Measurements from ENCODE around the gene SEC24D. TPM values are rescaled to one million over a fixed set of nuclear protein-coding genes. Genes with fewer than 3 reads are reported as not detected.
A peak's percentile ranks its signal among the peaks of the same experiment; 100 is the strongest.

The SEC24D gene
- total RNA-seq, 1 experiment from 2014 or later, result 80.1 TPM

DNA sequence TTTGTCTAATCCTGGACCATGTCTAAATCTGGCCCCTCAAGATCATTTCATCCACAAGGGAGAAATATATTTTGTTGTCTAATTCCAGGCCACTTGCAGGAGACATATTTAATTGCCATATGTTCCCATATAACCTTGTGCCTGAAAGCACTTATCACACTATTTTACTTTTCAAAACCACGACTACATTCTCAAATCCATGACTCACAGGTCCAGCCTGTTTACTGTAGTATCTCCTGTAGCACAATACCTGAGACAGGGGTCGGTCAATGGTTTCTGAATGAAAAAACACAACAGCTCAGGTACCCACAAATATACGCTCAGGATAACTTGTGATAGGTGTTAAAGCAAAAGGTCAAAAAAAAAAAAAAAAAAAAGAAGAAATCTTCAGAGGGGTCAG lies 60.9 kb downstream of the SEC24D start:
- DNase-seq (ENCODE audit: low read depth), result peak; percentile 32

DNA sequence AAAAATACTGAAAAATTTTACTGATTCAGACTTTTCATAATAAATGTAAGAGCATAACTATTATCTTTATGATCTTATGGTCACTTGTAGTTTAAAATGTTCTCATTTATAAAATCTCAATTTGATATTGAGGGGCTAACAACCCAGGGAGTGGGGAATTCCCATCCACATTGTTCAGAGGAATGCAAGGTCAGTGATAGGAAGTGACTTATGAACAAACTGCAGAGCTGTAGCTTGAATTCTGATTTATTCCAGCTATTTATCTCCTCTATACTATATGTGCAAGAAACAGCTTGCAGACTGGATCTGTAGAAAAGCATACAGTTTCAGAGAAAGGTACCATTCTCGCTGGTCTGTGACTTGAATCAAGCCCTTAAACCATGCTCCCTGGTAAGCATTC lies 61.6 kb downstream of the SEC24D start:
- no peak for DNase-seq (ENCODE audit: low read depth)

DNA sequence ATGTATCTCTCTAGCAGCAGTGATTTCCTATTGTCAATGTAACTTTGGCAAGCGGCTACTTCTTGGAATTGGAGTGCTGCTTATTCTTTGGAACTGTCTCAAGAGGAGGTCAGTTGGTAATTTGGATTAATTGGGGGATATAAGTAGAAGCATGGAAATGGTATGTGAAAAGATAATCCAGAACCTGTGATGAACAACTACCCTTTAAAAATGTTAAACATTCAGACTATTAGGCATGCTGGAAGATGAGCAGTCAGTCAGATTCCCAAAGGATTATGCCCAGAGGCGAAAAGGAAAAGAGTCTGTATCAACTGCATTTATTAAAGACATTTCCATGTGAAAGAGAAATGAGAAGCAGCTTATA lies 62.5 kb downstream of the SEC24D start:
- no peak for DNase-seq (ENCODE audit: low read depth)

DNA sequence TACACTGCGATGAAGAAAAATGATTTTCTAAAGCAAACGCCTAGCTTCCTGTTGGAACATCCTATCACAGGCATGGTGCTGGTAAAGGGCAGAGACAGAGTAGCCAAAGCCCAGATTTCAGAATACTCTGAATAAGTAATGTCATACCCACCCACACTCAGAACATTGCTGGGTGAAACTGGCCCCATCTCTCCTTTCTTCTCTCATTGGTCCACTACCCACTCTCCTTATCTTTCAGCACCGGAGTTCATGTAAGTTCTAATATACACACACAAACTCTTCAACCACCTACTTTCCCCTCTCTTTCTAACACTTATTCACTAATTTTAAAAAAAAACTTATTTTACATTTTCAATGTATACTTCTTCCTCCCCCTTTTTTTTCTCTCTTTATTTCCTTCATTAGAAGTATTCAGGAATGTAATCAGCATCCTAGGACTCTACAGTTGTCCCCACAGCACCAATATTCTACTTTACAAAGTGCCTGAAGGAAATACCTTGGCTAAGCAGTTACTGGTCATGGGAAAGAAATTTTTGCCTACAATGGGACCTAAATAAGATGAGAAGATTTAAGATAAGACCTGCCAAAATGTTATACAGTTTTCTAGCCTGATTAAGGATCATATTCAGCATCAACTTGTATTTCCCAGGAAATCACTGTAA lies 63.0 kb downstream of the SEC24D start:
- no peak for DNase-seq (ENCODE audit: low read depth)

DNA sequence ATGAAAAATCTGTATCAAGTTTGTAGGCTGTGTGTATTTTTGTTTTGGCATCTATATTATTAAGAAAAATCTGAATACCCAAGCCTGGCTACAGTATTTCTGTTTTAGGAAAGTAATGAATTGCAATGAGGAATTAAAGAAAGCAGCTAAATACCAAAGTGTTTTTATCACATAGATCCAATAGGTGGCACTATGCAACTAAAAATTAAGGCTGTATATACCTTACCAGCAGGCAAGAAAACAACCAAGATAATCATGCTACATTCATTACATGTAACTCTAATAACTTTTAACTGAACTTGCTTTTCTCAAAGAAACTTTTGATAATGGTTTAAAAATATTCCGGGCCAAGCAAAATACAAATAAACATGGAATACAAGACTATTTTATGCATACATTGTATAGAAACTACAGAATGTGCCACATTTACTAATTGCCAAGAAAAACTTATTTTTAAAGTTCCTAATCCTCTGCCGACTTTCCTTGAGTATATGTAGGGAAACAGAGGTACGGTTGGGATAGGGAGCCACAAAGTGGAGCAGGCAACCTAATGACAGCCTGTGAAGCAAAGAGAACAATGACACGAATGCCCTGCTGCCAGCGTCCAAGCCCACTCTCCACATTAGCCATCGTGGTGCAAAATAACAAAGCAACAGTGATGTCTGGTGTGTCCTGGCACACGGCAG lies 63.7 kb downstream of the SEC24D start:
- DNase-seq (ENCODE audit: low read depth), result peak; percentile 64

DNA sequence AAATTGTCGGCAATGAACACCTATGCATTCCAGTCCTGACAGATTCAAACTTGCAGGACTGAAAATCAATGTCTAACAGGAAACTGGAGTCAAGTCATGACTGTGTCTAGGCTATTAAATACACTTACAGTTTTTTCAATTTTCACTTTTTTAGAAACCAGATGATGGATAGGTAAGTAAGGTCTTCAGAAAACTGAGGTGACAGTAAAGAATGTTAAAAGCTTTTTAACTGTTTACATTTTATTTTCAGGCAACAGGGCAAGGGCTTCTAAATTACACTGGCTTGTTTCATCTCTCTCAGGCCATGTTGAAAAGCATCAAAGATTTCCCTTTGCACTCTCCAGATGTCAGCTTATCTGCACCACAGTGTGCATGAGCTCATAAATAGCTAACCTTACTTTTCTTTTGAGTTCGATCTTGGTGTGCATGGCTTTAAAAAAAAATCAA lies 65.2 kb downstream of the SEC24D start:
- no peak for DNase-seq (ENCODE audit: low read depth)

DNA sequence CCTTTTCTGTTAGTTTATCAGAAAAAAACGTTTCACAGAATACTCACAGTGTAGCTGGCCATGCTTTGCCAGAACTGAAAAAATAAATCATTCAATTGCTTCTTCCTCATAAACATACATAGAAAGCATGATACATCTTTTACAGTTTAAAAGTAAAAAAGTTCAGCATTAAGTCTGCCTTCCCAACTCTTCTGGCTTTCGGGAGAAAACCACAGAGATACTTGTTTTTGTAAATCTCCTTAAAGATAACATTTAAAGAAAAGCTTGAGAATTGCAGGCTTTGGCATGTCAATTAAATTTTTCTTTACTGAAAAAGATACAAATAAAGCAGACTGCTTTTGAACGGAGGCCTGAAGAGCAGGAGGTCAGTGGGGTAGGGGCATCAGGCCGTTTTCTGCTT lies 66.8 kb downstream of the SEC24D start:
- DNase-seq (ENCODE audit: low read depth), result no peak

DNA sequence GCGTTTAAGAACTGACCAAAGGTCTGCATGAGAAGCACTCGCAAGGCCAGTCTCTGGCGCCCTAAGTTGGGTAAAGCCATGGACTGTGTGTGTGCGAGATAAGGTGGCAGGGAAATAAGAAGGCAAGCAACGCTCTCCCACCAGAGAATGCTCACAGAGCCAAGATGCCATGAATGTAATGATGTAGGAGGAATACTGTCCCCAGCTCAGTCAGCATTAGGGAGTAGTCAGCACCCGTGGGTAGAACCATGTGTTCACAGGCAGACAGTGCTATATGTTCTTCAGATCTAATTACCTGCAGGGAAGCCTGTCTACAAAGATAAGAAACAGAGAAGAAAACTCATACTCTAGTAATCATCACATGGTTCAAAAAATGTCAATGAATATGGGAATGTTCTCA lies 68.8 kb downstream of the SEC24D start:
- no peak for DNase-seq (ENCODE audit: low read depth)

DNA sequence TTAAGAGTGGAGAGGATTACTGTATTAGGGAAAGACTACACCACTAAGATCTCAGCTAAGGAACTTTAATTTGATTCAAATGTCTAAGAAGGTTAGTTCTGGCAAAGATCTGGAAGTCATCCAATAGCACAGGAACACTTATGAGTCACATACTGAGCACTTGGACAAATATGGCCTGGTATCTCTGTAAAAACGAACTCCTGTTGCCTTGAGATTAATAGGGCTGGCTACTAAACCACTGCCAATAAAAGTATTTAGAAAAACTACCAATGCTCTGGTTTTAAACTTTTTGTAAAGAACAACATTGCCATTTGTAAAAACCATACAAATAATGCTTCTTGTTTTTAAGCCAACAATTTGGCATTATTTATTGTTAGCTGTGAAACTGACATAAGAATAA lies 70.5 kb downstream of the SEC24D start:
- DNase-seq (ENCODE audit: low read depth), result peak; percentile 98

DNA sequence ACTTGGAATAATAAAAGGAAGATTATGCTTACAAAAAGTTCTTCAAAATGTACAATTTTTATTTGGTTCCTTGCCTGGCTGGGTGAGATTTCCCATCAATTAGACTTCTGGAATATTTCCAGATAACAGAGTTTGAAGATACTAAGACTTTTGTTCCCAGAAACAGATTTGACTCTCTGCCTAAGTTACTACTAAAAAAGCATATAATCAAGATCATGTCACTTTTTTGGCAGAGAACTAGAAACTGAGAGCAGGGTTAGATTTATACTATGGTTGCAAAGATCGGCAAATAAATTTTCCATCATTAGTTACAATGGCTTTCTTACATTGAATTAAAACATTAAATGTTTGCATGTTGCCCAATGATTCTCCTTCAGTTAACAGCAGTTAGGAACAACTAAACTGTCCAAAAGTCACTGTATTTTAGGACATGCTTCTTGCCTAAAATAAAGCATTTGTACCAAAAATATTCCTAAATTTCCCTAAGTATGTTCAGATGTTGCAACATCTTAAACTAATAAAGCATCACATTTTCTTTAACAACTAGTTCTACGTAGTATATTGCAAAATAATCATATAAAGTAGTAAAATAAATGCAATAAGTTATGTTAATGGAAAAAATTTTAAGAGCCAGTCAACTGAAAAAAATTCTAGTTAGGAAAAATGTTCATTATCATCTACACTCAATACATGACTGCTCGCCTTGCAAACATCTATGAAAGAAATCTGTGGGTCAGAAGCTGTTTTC lies 73.0 kb downstream of the SEC24D start:
- DNase-seq (ENCODE audit: low read depth), result no peak

DNA sequence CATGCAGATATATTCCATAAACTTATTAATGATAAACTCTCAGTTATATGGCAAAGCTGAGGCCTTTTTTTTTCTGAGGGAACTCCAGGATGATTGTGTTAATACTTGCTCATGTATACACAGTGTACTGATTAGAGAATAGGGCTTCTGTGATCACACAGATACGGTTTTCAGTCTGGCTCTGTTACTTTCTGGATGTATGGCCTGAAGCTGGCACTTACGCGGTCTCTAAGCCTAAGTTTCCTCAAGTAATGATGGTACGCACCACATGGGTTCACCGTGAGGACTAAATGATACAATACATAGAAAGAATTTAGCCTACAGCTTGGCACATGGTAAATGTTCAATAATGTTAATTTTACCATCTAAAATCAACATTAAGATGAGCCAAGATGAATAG lies 73.8 kb downstream of the SEC24D start:
- no peak for DNase-seq (ENCODE audit: low read depth)

DNA sequence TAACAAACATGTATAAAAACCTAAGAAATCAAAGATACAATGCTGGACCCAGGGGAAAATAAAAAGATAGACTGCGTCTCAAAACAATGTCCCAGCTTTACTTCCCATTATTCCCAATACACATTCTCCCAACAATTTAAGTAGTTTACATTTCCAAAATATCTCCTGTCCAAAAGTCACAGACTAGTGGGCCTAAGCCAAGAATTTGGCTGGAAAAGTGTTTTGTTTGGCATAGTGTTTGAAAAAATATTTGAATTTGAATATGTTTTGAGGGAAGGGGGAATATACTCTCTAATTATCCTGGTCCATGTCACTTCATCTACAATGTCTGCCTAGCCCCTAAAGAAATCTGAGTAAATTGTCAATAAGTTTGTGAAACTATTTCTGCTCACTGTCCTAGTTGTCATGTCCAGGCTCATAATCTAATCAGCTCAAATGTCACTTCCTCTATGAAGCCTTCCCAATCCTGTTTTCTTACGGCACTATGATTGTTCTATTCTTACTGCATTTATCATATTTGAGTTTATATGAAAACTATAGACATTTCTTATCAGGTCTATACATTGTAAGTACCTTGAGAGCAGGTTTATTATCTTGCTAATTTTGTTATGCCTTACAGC lies 74.4 kb downstream of the SEC24D start:
- no peak for DNase-seq (ENCODE audit: low read depth)

DNA sequence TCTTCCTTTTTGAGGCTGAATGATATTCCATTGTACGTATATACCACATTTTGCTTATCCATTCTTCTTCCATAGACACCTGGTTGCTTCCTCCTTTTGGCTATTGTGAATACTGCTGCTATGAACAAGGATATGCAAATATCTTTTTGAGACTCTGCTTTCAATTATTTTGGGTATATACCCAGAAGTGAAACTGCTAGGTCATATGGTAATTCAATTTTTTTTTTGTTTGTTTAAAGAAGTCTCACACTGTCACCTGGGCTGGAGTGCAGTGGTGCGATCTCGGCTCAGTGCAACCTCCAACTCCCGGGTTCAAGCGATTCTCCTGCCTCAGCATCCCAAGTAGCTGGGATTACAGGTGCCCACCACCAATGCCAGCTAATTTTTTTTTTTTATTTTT lies 75.4 kb downstream of the SEC24D start:
- DNase-seq (ENCODE audit: low read depth), result no peak

DNA sequence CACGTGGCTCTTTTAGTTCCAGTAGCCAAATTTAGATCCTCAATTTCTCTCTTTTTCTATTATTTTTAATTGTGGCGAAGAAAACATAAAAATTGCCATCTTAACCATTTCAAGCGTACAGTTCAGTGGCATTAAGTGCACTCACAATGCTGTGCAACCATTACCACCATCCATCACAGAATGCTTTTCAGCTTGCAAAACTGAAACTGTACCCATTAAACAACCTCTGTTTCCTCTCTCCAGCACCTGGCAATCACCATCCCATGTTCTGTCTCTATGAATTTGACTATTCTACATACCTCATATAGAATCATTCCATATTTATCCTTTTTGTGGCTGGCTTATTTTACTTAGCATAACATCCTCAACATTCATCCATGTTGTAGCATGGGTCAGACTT lies 75.8 kb downstream of the SEC24D start:
- DNase-seq (ENCODE audit: low read depth), result no peak

DNA sequence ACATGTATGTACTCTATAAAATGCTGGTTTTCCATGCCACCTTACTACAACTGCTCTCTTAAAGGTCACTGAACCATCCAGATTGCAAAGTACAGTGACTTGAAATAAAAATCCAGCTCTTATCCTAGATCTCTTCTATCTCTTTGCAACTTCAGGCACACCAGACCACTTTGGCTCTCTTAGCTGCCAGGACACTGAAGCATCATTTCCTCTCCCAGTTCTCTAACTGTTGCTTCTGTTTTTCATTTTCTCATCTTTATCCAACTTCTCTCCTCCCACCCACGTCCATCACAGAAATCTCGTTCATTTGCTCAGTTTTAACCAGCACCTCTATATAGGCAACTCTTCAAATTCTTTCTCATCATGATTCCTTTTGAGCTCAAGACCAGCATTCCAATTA lies 76.4 kb downstream of the SEC24D start:
- DNase-seq (ENCODE audit: low read depth), result no peak

DNA sequence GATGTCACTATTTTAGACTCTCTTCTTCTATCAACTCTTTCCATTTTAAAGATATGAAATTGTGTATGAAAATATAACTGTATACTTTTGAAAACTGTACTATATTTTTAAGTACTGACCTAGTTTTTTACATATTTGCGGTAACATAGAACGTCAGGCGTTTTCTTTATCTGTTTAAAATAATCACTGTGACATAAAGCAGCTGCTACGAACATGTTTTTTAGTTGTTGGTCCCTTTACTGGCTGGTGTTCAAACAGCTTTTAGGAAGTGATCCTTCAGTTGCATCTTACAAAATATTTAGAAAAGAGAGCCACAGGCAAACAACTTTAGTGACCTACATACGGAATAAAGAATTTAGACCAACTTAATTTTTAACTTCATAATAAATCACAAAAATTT lies 77.6 kb downstream of the SEC24D start:
- peak; percentile 85 for DNase-seq (ENCODE audit: low read depth)

DNA sequence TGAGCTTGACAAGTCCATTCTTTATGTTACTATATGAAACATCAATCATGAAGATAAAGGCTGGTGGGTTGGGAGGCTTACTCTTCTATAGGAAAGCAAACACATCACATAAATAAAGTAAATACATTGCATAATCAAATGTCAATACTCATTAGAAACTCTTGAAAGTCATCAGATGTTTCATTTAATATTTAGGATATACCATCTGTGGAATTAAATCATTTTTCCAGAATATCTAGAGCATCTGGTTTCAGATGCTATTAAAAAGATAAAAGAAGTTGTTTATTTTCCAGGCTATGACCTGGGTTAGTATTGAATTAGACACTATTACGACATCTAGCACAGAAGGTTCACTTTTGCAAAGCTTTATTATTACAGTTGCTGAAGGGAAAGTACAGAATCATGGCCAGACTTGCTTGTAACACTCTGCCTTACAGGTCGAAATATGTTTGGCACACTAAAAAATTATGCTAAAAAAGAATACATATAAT lies 78.1 kb downstream of the SEC24D start:
- DNase-seq (ENCODE audit: low read depth), result peak; percentile 88

DNA sequence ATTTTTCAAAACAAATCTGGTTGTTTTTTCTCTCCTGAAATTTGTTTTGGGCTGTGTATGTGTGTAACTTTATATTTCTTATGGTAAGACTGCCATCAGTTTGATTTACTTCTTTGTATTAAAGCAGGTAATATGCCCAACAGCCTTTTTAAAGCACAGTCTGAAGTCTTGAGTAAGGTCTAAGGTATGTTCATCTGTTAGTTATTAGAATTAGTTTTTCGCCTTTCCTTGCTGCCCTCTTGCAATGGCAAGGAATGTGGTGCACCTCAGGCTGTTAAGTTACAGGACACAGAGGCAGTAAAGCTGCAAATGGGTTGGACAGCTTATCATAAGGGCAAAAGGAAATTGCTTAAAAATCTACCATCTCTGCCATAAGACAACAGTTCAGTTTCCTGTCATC lies 79.0 kb downstream of the SEC24D start:
- DNase-seq (ENCODE audit: low read depth), result no peak

DNA sequence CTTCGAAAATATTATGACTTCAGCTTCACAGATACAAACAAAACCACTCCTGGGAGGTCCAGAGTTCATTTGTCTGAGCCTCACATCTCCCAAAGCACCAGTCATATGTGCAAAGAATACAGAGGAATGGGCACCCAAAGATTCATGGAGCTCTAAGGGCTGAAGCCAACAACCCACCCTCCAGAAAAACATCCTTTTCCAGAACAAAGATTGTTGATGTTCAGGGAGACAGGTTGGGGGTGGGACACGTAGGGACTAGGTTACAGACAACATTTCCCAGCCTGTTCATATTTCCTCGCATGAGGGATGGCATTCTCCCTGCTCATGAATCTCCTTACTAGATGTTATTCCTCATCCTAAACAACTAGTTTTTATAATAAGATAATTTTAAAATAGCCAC lies 79.5 kb downstream of the SEC24D start:
- DNase-seq (ENCODE audit: low read depth), result no peak

DNA sequence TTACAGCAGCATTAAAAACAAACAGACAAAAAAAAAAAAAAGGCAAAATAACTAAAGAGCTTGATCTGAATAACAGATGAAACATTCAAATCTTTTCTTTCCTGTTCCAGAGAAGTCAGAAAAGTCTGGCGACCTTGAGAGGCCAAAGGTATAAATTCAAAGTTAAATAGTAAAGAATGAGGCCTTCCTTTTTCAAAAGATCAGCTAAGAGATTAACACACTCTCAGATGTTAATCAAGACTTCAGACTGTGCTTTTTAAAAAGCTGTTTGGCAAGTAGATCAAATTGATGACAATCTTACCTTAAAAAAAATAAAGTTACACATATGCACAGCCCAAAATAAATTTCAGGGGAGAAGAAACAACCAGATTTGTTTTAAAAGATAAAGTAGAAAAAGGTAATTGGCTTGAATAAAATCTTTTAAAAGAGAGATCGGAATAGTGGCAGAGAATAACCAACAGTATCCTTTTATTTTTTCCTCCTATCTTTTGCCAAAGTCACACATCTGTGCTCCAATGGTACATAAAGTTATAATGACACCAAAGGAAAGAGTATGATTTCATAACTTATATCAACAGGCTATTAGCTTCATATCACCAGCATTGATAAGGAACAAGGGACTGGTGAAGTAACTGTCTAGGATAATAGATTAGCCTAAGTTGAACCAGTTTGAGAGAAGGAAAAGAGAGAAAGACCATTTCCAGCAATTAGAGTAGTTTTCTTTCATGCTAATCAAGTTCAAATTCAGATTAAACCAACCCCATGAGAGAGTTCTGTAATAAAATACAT lies 80.3 kb downstream of the SEC24D start:
- DNase-seq (ENCODE audit: low read depth), result no peak

DNA sequence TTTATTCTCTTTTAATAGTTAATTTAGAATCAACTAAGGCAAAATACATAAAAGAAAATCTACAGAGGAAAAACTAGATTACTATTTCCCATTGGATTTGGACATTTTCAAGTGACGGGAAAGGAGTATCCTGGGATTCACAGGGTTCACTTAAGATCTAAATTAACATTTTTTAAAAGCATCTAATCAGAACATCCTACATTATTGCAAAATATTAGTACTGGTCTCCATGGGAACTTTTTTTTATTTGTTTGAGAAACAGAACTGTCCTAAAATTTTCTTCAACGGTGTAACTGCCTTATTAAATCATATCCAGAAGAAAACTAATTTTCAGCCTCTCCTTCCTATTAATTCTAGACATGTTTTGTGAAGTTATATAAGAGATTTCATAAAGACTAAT lies 81.0 kb downstream of the SEC24D start:
- no peak for DNase-seq (ENCODE audit: low read depth)

All from LHCN-M2 (cell line).